Camera-type eye (tissue), 1 donor: ENCODE measurements around the gene HACD3. TPM values are rescaled to one million over a fixed set of nuclear protein-coding genes. Genes with fewer than 3 reads are reported as not detected.

Experiments used
- total RNA-seq: library from RNA; depleted of rRNA; stranded (reverse); fragments of >200 nt; gene quantifications from one replicate; pipeline ENCODE4 v1.2.3, GENCODE V29; 2014

The HACD3 gene
- 124 TPM for total RNA-seq

GRCh38 chr15:65530318-65531111 is at the start of gene HACD3:
Gene HACD3, plus strand, starts transcription at chr15:65530463. Its CDS starts 169 bp downstream, at chr15:65530632.

GRCh38 chr15:65516997-65517865 is 13.0 kb upstream of the HACD3 start, which contains the start of gene DPP8:
Gene DPP8, minus strand, starts transcription at chr15:65517689. Its CDS starts 5,136 bp downstream, at chr15:65512553.

GRCh38 chr15:65610871-65611718 is 80.8 kb downstream of the HACD3 start, which contains the start of gene INTS14:
Gene INTS14, minus strand, starts transcription at chr15:65611131. Its CDS starts 3,751 bp downstream, at chr15:65607380.

GRCh38 chr15:65621638-65622037 is 91.4 kb downstream of the HACD3 start, which contains the start of gene SLC24A1:
Gene SLC24A1, plus strand, starts transcription at chr15:65621938. Its CDS starts 2,143 bp downstream, at chr15:65624081.

Other genes with a start within 250 kb of the HACD3 start
- 12.1 TPM for gene PARP16, start 243.6 kb upstream of the HACD3 start, total RNA-seq
- gene RNU5A-1, start 234.4 kb upstream of the HACD3 start, total RNA-seq = not detected
- gene RNU5B-1, start 225.8 kb upstream of the HACD3 start, total RNA-seq = not detected
- 5.4 TPM for gene IGDCC3, start 152.5 kb upstream of the HACD3 start, total RNA-seq
- 43.7 TPM for gene IGDCC4, start 107.5 kb upstream of the HACD3 start, total RNA-seq
- 54.4 TPM for gene DPP8, start 12.8 kb upstream of the HACD3 start, total RNA-seq
- gene INTS14, start 80.7 kb downstream of the HACD3 start, total RNA-seq = 47.6 TPM
- 5.7 TPM for gene SLC24A1, start 91.5 kb downstream of the HACD3 start, total RNA-seq